Suprapubic skin (tissue), 4 donors: ENCODE results near the gene NDUFA13.

Experiments used
- EP300 ChIP-seq: sonication (generic); formaldehyde crosslinking; IDR thresholded peaks from one replicate; pipeline ENCODE4 v1.6.1; 2017; ENCODE audit warnings: antibody characterized with exemption
- POLR2A ChIP-seq, 2 donors: fragments of 450-650 bp; IDR thresholded peaks; one replicate each; pipeline ENCODE4 v1.6.1; 2017; ENCODE audit warnings: antibody characterized with exemption in 2 of 2, mild to moderate bottlenecking in 2 of 2, moderate library complexity in 2 of 2
- POLR2AphosphoS5 ChIP-seq, 3 donors: sonication (generic); formaldehyde crosslinking; IDR thresholded peaks; one replicate each; pipeline ENCODE4 v1.6.1; 2017; ENCODE audit warnings: antibody characterized with exemption in 3 of 3
- TF ChIP-seq, protein P1 (sequence below), 2 donors: fragments of 200-600 bp in 1 of 2; fragments of 450-650 bp in 1 of 2; sonication (generic) in 1 of 2; IDR thresholded peaks; one replicate each; pipeline ENCODE4 v1.5.1; 2016 to 2019; ENCODE audit warnings: antibody characterized with exemption in 2 of 2, mild to moderate bottlenecking in 1 of 2, moderate library complexity in 1 of 2

DNA sequence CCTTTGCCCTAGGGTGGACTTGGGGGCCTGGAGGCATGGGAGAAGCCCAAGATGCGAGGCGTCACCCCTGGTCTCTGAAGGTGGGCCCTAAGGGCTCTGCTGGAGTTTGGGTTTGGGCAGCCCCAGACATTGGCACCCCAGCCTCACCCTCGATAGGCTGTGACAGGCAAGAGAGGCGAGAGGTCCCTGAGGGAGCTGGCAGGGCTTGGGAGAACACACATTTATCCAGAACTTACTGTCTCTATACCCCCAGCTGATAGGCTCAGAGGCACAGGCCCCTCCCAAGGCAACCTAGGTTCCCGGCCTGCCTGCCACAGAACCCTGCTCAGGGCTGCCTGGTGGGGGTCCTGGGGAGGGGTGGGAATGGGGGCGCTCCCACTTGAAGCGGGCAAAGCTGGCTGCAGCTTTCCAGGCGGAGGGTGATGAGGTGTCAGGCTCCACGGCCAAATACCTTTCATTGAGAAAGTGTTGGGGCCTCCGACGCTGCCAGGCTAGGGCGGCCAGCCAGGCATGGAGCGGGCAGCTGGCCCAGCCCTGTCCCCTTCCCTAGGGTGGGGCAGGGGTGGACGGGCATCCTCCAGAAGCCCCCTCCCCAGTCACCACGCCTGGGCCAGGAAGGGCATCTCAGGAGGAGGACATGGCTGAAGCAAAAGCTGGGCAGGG is 31.8 kb downstream of the NDUFA13 start:
- TF ChIP-seq POLR2A (IDR thresholded peaks at IDR 0.05) (no peak), EP300 (no peak), POLR2AphosphoS5 (IDR thresholded peaks at IDR 0.05) (no peak)
- TF ChIP-seq, protein P1, sequence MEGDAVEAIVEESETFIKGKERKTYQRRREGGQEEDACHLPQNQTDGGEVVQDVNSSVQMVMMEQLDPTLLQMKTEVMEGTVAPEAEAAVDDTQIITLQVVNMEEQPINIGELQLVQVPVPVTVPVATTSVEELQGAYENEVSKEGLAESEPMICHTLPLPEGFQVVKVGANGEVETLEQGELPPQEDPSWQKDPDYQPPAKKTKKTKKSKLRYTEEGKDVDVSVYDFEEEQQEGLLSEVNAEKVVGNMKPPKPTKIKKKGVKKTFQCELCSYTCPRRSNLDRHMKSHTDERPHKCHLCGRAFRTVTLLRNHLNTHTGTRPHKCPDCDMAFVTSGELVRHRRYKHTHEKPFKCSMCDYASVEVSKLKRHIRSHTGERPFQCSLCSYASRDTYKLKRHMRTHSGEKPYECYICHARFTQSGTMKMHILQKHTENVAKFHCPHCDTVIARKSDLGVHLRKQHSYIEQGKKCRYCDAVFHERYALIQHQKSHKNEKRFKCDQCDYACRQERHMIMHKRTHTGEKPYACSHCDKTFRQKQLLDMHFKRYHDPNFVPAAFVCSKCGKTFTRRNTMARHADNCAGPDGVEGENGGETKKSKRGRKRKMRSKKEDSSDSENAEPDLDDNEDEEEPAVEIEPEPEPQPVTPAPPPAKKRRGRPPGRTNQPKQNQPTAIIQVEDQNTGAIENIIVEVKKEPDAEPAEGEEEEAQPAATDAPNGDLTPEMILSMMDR (IDR thresholded peaks at IDR 0.05) = no peak
